ENCODE data around the gene GNG7. TPM values are rescaled to one million over a fixed set of nuclear protein-coding genes. Genes with fewer than 3 reads are reported as not detected.
A peak's percentile ranks its signal among the peaks of the same experiment; 100 is the strongest.
"Not testable (repeated sequence)": the region's sequence is repeated elsewhere in the genome, so short reads cannot be mapped to it uniquely, and the experiment has no call there.

GNG7 gene
- total RNA-seq, 2 experiments from 2014 or later, result 1.1 to 1.2 TPM

GRCh38 chr19:2670217-2670616 lies 32.3 kb downstream of the GNG7 start:
- H3K9me3 Mint-ChIP-seq, result no peaks in the 10 kb centered on the region
- H3K4me1 Mint-ChIP-seq, result no peaks in the 10 kb centered on the region
- POLR2A ChIA-PET, result no interaction called here
- H3K36me3 Mint-ChIP-seq (ENCODE audit: low read depth), result no peaks in the 10 kb centered on the region
- CTCF ChIA-PET, result interaction anchor here (0.7 to 1.7 kb wide), 2 partner anchors 22 to 76 kb away, joined by 3 to 5 read pairs; no protein-coding TSS in a partner anchor
- H3K27me3 Mint-ChIP-seq, result no peaks in the 10 kb centered on the region
- no peak overlapping the region for H3K4me3 Mint-ChIP-seq
- H3K27ac Mint-ChIP-seq, result no peak overlapping the region
- DNase-seq, result no peak

- H3K27me3 Mint-ChIP-seq, result no peaks in the 10 kb centered on the region
- ChIA-PET POLR2A (no interaction called here), CTCF (no interaction called here)
- no peak overlapping the region for H3K27ac Mint-ChIP-seq
- no peaks in the 10 kb centered on the region for H3K36me3 Mint-ChIP-seq (ENCODE audit: low read depth)
- no peaks in the 10 kb centered on the region for H3K9me3 Mint-ChIP-seq
- H3K4me3 Mint-ChIP-seq, result no peak overlapping the region
- H3K4me1 Mint-ChIP-seq, result no peaks in the 10 kb centered on the region
- DNase-seq, result no peak
Measured at GRCh38 chr19:2668175-2668763, 34.2 kb downstream of the GNG7 start.

- DNase-seq; H3K4me1 Mint-ChIP-seq; POLR2A ChIA-PET; H3K9me3 Mint-ChIP-seq; H3K27ac Mint-ChIP-seq; H3K36me3 Mint-ChIP-seq (ENCODE audit: low read depth); H3K27me3 Mint-ChIP-seq; H3K4me3 Mint-ChIP-seq; CTCF ChIA-PET: not testable (repeated sequence)
Measured at GRCh38 chr19:2667349-2667748, 35.1 kb downstream of the GNG7 start.

GRCh38 chr19:2666344-2666994 lies 36.0 kb downstream of the GNG7 start:
- Mint-ChIP-seq H3K27ac (no peak overlapping the region), H3K4me1 (no peaks in the 10 kb centered on the region), H3K4me3 (no peak overlapping the region), H3K36me3 (ENCODE audit: low read depth) (no peaks in the 10 kb centered on the region), H3K27me3 (no peaks in the 10 kb centered on the region), H3K9me3 (peaks cover 3% of the 10 kb centered on the region)
- no peak for DNase-seq
- CTCF ChIA-PET, result no interaction called here
- POLR2A ChIA-PET, result no interaction called here

- Mint-ChIP-seq H3K36me3 (ENCODE audit: low read depth) (no peaks in the 10 kb centered on the region), H3K4me1 (no peaks in the 10 kb centered on the region), H3K4me3 (no peak overlapping the region), H3K27me3 (no peaks in the 10 kb centered on the region), H3K27ac (no peak overlapping the region), H3K9me3 (peaks cover 3% of the 10 kb centered on the region)
- no peak for DNase-seq
- POLR2A ChIA-PET, result no interaction called here
- CTCF ChIA-PET, result no interaction called here
Measured at GRCh38 chr19:2665103-2665502, 37.4 kb downstream of the GNG7 start.

GRCh38 chr19:2663920-2664571 lies 38.4 kb downstream of the GNG7 start:
- DNase-seq, result no peak
- Mint-ChIP-seq H3K9me3 (peaks cover 3% of the 10 kb centered on the region), H3K36me3 (ENCODE audit: low read depth) (no peaks in the 10 kb centered on the region), H3K4me1 (no peaks in the 10 kb centered on the region), H3K27ac (no peak overlapping the region), H3K4me3 (no peak overlapping the region), H3K27me3 (no peaks in the 10 kb centered on the region)
- CTCF ChIA-PET, result no interaction called here
- POLR2A ChIA-PET, result no interaction called here

- peak; percentile 12 for DNase-seq
- Mint-ChIP-seq H3K36me3 (ENCODE audit: low read depth) (no peaks in the 10 kb centered on the region), H3K4me3 (no peak overlapping the region), H3K27me3 (no peaks in the 10 kb centered on the region), H3K9me3 (peaks cover 3% of the 10 kb centered on the region), H3K27ac (no peak overlapping the region), H3K4me1 (no peaks in the 10 kb centered on the region)
- ChIA-PET CTCF (interaction anchor here (0.6 to 1.0 kb wide), 6 partner anchors 14 to 177 kb away, joined by 3 to 5 read pairs (median 3); no protein-coding TSS in a partner anchor), POLR2A (no interaction called here)
Measured at GRCh38 chr19:2661615-2662014, 40.9 kb downstream of the GNG7 start.

GRCh38 chr19:2659856-2660432 lies 42.5 kb downstream of the GNG7 start:
- H3K9me3 Mint-ChIP-seq, result peaks cover 3% of the 10 kb centered on the region
- no peak overlapping the region for H3K4me3 Mint-ChIP-seq
- ChIA-PET POLR2A (no interaction called here), CTCF (no interaction called here)
- H3K27ac Mint-ChIP-seq, result no peak overlapping the region
- no peak for DNase-seq
- no peaks in the 10 kb centered on the region for H3K4me1 Mint-ChIP-seq
- no peaks in the 10 kb centered on the region for H3K36me3 Mint-ChIP-seq (ENCODE audit: low read depth)
- no peaks in the 10 kb centered on the region for H3K27me3 Mint-ChIP-seq

- ChIA-PET CTCF (no interaction called here), POLR2A (no interaction called here)
- no peaks in the 10 kb centered on the region for H3K27me3 Mint-ChIP-seq
- no peaks in the 10 kb centered on the region for H3K9me3 Mint-ChIP-seq
- H3K4me3 Mint-ChIP-seq, result no peak overlapping the region
- DNase-seq, result no peak
- no peaks in the 10 kb centered on the region for H3K36me3 Mint-ChIP-seq (ENCODE audit: low read depth)
- no peaks in the 10 kb centered on the region for H3K4me1 Mint-ChIP-seq
- H3K27ac Mint-ChIP-seq, result no peak overlapping the region
Measured at GRCh38 chr19:2656533-2656932, 46.0 kb downstream of the GNG7 start.

- no peaks in the 10 kb centered on the region for H3K36me3 Mint-ChIP-seq (ENCODE audit: low read depth)
- H3K4me1 Mint-ChIP-seq, result no peaks in the 10 kb centered on the region
- no peak overlapping the region for H3K27ac Mint-ChIP-seq
- no peak overlapping the region for H3K4me3 Mint-ChIP-seq
- DNase-seq, result no peak
- no peaks in the 10 kb centered on the region for H3K9me3 Mint-ChIP-seq
- CTCF ChIA-PET, result interaction anchor here (0.5 to 1.6 kb wide), 3 partner anchors 95 to 269 kb away, joined by 3 to 6 read pairs (median 3); no protein-coding TSS in a partner anchor
- H3K27me3 Mint-ChIP-seq, result no peaks in the 10 kb centered on the region
- POLR2A ChIA-PET, result no interaction called here
Measured at GRCh38 chr19:2653710-2654707, 48.5 kb downstream of the GNG7 start.

- no peaks in the 10 kb centered on the region for H3K36me3 Mint-ChIP-seq (ENCODE audit: low read depth)
- no peaks in the 10 kb centered on the region for H3K27me3 Mint-ChIP-seq
- H3K27ac Mint-ChIP-seq, result no peak overlapping the region
- DNase-seq, result no peak
- no peaks in the 10 kb centered on the region for H3K9me3 Mint-ChIP-seq
- no peaks in the 10 kb centered on the region for H3K4me1 Mint-ChIP-seq
- CTCF ChIA-PET, result interaction anchor here (0.6 kb wide), 1 partner anchor 67 kb away, joined by 3 read pairs; no protein-coding TSS in a partner anchor
- POLR2A ChIA-PET, result no interaction called here
- no peak overlapping the region for H3K4me3 Mint-ChIP-seq
Measured at GRCh38 chr19:2653218-2653617, 49.3 kb downstream of the GNG7 start.

- Mint-ChIP-seq H3K27me3 (no peaks in the 10 kb centered on the region), H3K27ac (no peak overlapping the region), H3K36me3 (ENCODE audit: low read depth) (no peaks in the 10 kb centered on the region), H3K9me3 (no peaks in the 10 kb centered on the region), H3K4me3 (no peak overlapping the region), H3K4me1 (no peaks in the 10 kb centered on the region)
- DNase-seq, result no peak
- ChIA-PET CTCF (interaction anchor here (0.6 kb wide), 1 partner anchor 68 kb away, joined by 3 read pairs; no protein-coding TSS in a partner anchor), POLR2A (no interaction called here)
Measured at GRCh38 chr19:2652504-2653099, 49.9 kb downstream of the GNG7 start.

Measured in activated CD4-positive, alpha-beta T cell treated with anti-CD3 and anti-CD28 coated beads, Interleukin-2, amount 10 ng/mL, durations not matched to agents 7 days and 5 days (primary cell).